GM12865 (cell line): ENCODE data around the gene MAP1A.
"Not testable (repeated sequence)": the region's sequence is repeated elsewhere in the genome, so short reads cannot be mapped to it uniquely, and the experiment has no call there.

Experiments
- DNase-seq: peaks from one replicate; pipeline ENCODE4 v3.0.0; 2010; ENCODE audit warnings: low read depth
- H3K4me3 ChIP-seq: 2 replicates; pipeline ENCODE4 v1.5.1; 2011; ENCODE audit warnings: mild to moderate bottlenecking, low read depth, low read length, control low read depth
- TF ChIP-seq, protein P1 (sequence below): IDR thresholded peaks from 2 replicates; pipeline ENCODE4 v1.5.1; 2011; ENCODE audit warnings: low read length, control low read depth, low read depth, inconsistent platforms; ENCODE audit not compliant: insufficient read depth; ENCODE audit errors: missing control alignments

MAP1A gene

DNA sequence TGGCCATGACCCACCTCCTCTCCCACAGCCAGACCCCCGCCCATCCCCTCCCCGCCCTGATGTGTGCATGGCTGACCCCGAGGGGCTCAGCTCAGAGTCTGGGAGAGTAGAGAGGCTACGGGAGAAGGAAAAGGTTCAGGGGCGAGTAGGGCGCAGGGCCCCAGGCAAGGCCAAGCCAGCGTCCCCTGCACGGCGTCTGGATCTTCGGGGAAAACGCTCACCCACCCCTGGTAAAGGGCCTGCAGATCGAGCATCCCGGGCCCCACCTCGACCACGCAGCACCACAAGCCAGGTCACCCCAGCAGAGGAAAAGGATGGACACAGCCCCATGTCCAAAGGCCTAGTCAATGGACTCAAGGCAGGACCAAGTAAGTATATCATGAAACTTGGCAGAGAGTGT is 11.7 kb downstream of the MAP1A start:
- TF ChIP-seq, protein P1, sequence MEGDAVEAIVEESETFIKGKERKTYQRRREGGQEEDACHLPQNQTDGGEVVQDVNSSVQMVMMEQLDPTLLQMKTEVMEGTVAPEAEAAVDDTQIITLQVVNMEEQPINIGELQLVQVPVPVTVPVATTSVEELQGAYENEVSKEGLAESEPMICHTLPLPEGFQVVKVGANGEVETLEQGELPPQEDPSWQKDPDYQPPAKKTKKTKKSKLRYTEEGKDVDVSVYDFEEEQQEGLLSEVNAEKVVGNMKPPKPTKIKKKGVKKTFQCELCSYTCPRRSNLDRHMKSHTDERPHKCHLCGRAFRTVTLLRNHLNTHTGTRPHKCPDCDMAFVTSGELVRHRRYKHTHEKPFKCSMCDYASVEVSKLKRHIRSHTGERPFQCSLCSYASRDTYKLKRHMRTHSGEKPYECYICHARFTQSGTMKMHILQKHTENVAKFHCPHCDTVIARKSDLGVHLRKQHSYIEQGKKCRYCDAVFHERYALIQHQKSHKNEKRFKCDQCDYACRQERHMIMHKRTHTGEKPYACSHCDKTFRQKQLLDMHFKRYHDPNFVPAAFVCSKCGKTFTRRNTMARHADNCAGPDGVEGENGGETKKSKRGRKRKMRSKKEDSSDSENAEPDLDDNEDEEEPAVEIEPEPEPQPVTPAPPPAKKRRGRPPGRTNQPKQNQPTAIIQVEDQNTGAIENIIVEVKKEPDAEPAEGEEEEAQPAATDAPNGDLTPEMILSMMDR: no peak
- no peak for DNase-seq
- no peak overlapping the region for H3K4me3 ChIP-seq

DNA sequence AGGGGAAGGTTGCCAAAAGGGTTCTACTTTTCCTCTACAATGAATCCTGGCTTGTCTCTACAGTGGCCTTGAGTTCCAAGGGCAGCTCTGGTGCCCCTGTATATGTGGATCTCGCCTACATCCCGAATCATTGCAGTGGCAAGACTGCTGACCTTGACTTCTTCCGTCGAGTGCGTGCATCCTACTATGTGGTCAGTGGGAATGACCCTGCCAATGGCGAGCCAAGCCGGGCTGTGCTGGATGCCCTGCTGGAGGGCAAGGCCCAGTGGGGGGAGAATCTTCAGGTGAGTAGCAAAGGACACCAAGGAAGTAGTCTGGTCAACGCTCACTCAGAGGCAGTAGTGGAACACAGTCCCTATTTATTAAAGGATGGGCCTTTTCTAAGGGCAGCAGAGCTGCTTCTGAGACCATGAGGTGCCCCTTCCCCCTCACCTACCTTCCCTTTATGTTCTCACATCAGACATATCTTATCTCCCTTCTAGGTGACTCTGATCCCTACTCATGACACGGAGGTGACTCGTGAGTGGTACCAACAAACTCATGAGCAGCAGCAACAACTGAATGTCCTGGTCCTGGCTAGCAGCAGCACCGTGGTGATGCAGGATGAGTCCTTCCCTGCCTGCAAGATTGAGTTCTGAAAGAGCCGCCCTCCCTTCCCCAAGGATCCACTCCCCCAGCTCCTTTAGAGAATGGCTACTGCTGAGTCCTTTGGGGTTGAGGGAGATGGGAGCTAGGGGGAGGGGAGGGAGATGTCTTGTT is 12.4 kb downstream of the MAP1A start:
- no peak overlapping the region for H3K4me3 ChIP-seq
- TF ChIP-seq, protein P1: no peak
- no peak for DNase-seq

DNA sequence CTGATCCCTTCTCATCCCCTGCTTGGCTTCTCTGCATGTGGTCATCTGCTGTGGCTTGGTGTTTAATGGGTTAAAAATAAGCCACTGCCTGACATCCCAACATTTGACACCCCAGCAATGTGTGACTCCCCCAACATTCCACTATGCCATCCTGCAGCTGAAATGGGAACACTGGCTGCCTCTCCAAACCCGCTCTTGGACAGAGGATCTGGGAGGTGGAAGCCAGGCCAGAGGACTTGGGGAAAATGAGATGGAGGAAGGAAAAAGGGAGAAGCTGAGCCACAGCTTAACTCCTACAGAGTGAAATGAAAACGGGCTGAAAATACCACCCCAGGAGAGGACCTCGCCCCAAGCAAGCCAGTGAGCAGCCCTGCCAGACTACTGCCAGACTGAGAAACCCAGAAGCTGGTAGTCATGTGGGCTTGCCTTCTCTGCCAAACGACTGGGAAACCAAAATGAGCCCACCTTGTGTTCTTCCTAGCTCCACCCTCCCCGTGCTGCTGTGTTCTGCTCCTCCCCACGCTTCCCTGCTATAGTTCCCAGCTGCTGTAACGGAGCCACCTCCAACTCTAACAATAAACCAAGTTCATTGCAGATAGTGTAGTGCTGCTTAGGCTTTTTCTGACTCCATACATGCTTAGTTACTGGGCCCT is 13.7 kb downstream of the MAP1A start:
- TF ChIP-seq, protein P1: no peak
- no peak overlapping the region for H3K4me3 ChIP-seq
- no peak for DNase-seq

DNA sequence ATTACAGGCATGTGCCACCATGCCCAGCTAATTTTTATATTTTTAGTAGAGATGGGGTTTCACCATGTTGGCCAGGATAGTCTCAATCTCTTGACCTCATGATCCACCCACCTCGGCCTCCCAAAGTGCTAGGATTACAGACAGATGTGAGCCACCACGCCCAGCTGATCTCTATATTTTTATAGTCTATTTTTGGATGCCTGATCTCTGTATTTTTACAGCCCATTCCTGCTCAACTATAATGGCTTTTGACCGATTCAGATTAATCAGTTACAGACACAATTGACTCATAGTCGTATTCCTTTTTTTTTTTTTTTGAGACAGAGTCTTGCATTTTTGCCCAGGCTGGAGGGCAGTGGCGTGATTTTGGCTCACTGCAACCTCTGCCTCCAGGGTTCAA is 15.4 kb downstream of the MAP1A start:
- not testable (repeated sequence) for H3K4me3 ChIP-seq, DNase-seq

DNA sequence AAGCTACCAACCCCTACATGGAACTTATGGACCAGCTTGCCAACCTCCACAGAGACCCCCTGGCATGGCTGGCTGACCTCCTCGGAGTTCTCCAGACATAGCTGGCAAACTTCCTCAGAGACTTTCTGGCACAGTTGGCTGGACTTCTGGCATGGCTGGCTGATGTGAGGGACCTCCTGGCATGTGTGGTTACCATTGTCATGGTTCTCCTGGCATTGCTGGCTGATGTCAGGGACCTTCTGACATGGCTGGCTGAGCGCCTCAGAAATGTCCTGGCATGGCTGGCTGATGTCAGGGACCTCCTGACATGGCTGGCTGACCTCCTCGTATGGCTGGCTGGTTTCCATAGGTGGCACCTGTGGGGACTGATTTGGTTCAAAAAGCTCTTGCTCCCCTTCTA is 17.5 kb downstream of the MAP1A start:
- TF ChIP-seq, protein P1: no peak
- no peak for DNase-seq
- no peak overlapping the region for H3K4me3 ChIP-seq

DNA sequence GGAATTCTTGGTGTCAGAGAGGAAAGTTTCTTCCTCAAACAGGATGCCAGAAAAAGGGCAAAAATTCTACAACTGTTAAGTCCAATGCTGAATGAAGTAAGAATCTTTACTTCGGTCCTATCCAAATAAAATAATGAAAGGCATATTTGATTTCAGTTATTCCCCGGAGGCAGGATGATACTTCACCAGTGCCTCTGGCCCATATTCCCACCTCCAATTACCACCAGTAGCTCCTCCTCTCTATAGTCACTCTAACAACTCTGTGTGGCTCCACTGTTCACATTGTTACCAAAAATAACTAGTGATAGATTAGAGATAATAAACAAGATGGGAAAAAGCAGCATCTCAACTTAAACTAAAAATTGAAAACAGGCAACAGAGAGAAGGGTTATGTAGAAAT is 20.7 kb downstream of the MAP1A start:
- DNase-seq: no peak
- TF ChIP-seq, protein P1: no peak
- H3K4me3 ChIP-seq: no peak overlapping the region

DNA sequence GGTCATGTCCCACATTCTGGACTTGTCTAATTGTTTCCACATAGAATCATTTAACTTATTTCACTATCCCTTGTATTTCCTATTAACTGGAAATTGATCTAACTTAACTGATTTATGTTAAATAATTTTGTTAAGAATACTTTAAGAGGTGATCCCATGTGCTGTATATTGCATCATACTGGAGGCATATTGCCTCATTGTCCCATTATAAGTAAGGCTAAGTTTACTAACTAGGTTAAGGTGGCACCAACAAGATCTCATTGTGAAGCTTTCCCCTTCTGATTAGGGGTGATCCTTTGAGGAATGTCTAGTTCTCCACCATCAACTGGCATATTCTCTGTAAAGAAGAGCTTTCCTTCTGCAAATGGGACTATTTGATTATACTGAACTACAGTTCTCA is 24.4 kb downstream of the MAP1A start:
- DNase-seq: no peak
- TF ChIP-seq, protein P1: no peak
- H3K4me3 ChIP-seq: no peak overlapping the region
